Breast epithelium (tissue), 3 donors: Measurements from ENCODE around the gene MOGAT1.

ENCODE experiments used
- POLR2A ChIP-seq: fragments of 450-650 bp; IDR thresholded peaks from one replicate; pipeline ENCODE4 v1.6.1; 2016; ENCODE audit warnings: antibody characterized with exemption, mild to moderate bottlenecking, moderate library complexity
- POLR2AphosphoS5 ChIP-seq, 3 donors: sonication (generic); formaldehyde crosslinking; IDR thresholded peaks; one replicate each; pipeline ENCODE4 v1.6.1; 2017; ENCODE audit warnings: antibody characterized with exemption in 3 of 3
- TF ChIP-seq, protein P1 (sequence below), 3 donors: fragments of 450-650 bp; IDR thresholded peaks; one replicate each; pipeline ENCODE4 v1.5.1; 2016 to 2017; ENCODE audit warnings: antibody characterized with exemption in 3 of 3, mild to moderate bottlenecking in 3 of 3, moderate library complexity in 3 of 3

DNA sequence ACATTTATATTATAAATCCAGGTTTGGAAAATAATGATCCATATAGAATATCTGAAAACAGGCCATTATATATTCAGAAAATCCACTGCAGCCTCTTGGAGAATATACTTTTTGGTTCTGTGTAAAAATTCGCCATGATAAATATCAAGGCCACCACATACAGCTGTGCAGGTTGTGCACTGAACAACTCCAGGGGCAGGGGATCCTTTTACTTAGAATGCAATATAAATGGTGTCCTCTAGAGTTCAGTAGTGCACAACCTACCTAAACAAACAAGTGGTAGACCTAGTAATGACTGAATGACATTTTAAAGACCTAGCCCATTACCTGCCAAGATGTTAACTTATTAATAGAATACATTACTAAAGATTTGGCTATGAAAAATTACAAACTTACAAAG lies 22.4 kb downstream of the MOGAT1 start:
- TF ChIP-seq, protein P1, sequence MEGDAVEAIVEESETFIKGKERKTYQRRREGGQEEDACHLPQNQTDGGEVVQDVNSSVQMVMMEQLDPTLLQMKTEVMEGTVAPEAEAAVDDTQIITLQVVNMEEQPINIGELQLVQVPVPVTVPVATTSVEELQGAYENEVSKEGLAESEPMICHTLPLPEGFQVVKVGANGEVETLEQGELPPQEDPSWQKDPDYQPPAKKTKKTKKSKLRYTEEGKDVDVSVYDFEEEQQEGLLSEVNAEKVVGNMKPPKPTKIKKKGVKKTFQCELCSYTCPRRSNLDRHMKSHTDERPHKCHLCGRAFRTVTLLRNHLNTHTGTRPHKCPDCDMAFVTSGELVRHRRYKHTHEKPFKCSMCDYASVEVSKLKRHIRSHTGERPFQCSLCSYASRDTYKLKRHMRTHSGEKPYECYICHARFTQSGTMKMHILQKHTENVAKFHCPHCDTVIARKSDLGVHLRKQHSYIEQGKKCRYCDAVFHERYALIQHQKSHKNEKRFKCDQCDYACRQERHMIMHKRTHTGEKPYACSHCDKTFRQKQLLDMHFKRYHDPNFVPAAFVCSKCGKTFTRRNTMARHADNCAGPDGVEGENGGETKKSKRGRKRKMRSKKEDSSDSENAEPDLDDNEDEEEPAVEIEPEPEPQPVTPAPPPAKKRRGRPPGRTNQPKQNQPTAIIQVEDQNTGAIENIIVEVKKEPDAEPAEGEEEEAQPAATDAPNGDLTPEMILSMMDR (IDR thresholded peaks at IDR 0.05): no peak
- TF ChIP-seq POLR2A (no peak), POLR2AphosphoS5 (IDR thresholded peaks at IDR 0.05) (no peak)
